ENCODE data around the gene MRPL33. TPM values are rescaled to one million over a fixed set of nuclear protein-coding genes. Genes with fewer than 3 reads are reported as not detected.

The MRPL33 gene
- total RNA-seq, 1 experiment from 2014 or later, result 66.8 TPM

- Histone ChIP-seq H3K27ac (ENCODE audit: insufficient read length, low read depth, low read length) (no peak overlapping the region), H4K8ac (replicated peaks; ENCODE audit: insufficient read length, low read depth, low read length) (no peak overlapping the region), H3K9me3 (ENCODE audit: control insufficient read depth, low read depth, low read length) (no peaks in the 10 kb centered on the region), H3K79me2 (ENCODE audit: insufficient read depth, low read length) (no peaks in the 10 kb centered on the region), H3T11ph (ENCODE audit: low read length) (no peak overlapping the region), H3K14ac (ENCODE audit: insufficient read depth, low read length) (no peak overlapping the region), H3K18ac (ENCODE audit: insufficient read length, low read depth, low read length) (no peak overlapping the region), H3K23ac (ENCODE audit: insufficient read length, low read depth, low read length) (no peak overlapping the region), H3K4me1 (ENCODE audit: insufficient read depth, low read length) (no peaks in the 10 kb centered on the region), H2BK120ac (ENCODE audit: low read depth, low read length, poor library complexity, severe bottlenecking) (no peak overlapping the region), H2BK15ac (ENCODE audit: low read depth, low read length) (no peak overlapping the region), H4K91ac (ENCODE audit: insufficient read length, low read depth, low read length) (no peak overlapping the region), H2AK5ac (ENCODE audit: insufficient read length, low read length) (no peak overlapping the region), H3K4ac (ENCODE audit: low read depth, low read length) (no peak overlapping the region), H2AFZ (ENCODE audit: low read length) (no peak overlapping the region), H3K4me2 (ENCODE audit: insufficient read depth, insufficient read length, low read length) (no peak overlapping the region), H4K5ac (ENCODE audit: insufficient read length, low read depth, low read length) (no peak overlapping the region), H3K9ac (ENCODE audit: extremely low read depth, insufficient read length, low read length) (no peak overlapping the region), H3K56ac (ENCODE audit: insufficient read length, low read depth, low read length) (no peak overlapping the region), H3K23me2 (ENCODE audit: insufficient read length, low read depth, low read length, poor library complexity, severe bottlenecking) (no peaks in the 10 kb centered on the region), H2BK5ac (ENCODE audit: insufficient read length, low read length) (no peak overlapping the region), H2BK20ac (ENCODE audit: low read depth, low read length, poor library complexity, severe bottlenecking) (no peak overlapping the region), H3K79me1 (ENCODE audit: insufficient read depth, low read depth, low read length, poor library complexity, severe bottlenecking) (no peaks in the 10 kb centered on the region), H4K20me1 (ENCODE audit: control insufficient read depth, insufficient read depth, insufficient read length) (no peaks in the 10 kb centered on the region), H2BK12ac (ENCODE audit: insufficient read length, low read depth, low read length) (no peak overlapping the region), H3K27me3 (ENCODE audit: insufficient read depth, low read length) (no peaks in the 10 kb centered on the region)
- Mint-ChIP-seq H3K36me3 (ENCODE audit: insufficient read depth in 1 of 3, low read depth in 3 of 3) (no peaks in the 10 kb centered on the region), H3K4me3 (no peak overlapping the region), H3K9me3 (no peaks in the 10 kb centered on the region; a peak in 1 of 5 replicates), H3K4me1 (peaks cover 0 to 6% of the 10 kb centered on the region in 2 experiments; a peak in 3 of 4 replicates), H3K27ac (no peak overlapping the region), H3K27me3 (ENCODE audit: low read depth) (peaks cover 11% of the 10 kb centered on the region)
- DNase-seq, result no peak
- no peak for TF ChIP-seq CTCF (conservative IDR thresholded peaks at IDR 0.05)
- no CpG with 5 or more reads among the region's 4 CpGs for WGBS (ENCODE audit: extremely low coverage, insufficient read length, low lambda C conversion rate)
Observed at GRCh38 chr2:27797841-27798240, 26.3 kb downstream of the MRPL33 start.

Measured in H9 (cell line).